Choroid plexus epithelial cell (primary cell): Measurements from ENCODE around the gene MYL4.
"Not testable (repeated sequence)": the region's sequence is repeated elsewhere in the genome, so short reads cannot be mapped to it uniquely, and the experiment has no call there.

Experiments
- DNase-seq: peaks from one replicate; pipeline ENCODE4 v3.0.0-alpha.2; 2010; ENCODE audit warnings: low read depth
- H3K4me3 ChIP-seq: 2 replicates; pipeline ENCODE4 v1.5.1; 2011; ENCODE audit warnings: low read depth, mild to moderate bottlenecking, control low read depth, low read length, moderate library complexity
- CTCF ChIP-seq: conservative IDR thresholded peaks from 2 replicates; pipeline ENCODE4 v1.5.1; 2011; ENCODE audit warnings: low read depth, mild to moderate bottlenecking, control low read depth, inconsistent platforms, low read length, moderate library complexity

MYL4 gene

GRCh38 chr17:47208744-47209488, at the start of gene MYL4:
MYL4 (plus strand) TSS chr17:47209348; CDS start chr17:47209423, 75 bp downstream.
- H3K4me3 ChIP-seq: no peak within 1 kb of the TSS
- DNase-seq: no peak
- no peak for TF ChIP-seq CTCF

GRCh38 chr17:47162013-47162622, 47.0 kb upstream of the MYL4 start:
- no peak for DNase-seq
- no peak for TF ChIP-seq CTCF
- no peak overlapping the region for H3K4me3 ChIP-seq

GRCh38 chr17:47164263-47164662, 44.9 kb upstream of the MYL4 start:
- DNase-seq: no peak
- H3K4me3 ChIP-seq: no peak overlapping the region
- TF ChIP-seq CTCF: no peak

GRCh38 chr17:47165137-47165536, 44.0 kb upstream of the MYL4 start:
- TF ChIP-seq CTCF: no peak
- DNase-seq: peak; percentile 7
- no peak overlapping the region for H3K4me3 ChIP-seq

GRCh38 chr17:47166854-47167253, 42.3 kb upstream of the MYL4 start:
- H3K4me3 ChIP-seq, DNase-seq: not testable (repeated sequence)

- not testable (repeated sequence) for H3K4me3 ChIP-seq, DNase-seq
Observed at GRCh38 chr17:47168896-47169295, 40.3 kb upstream of the MYL4 start.

- H3K4me3 ChIP-seq: no peak overlapping the region
- TF ChIP-seq CTCF: no peak
- no peak for DNase-seq
Observed at GRCh38 chr17:47170710-47171109, 38.4 kb upstream of the MYL4 start.
